Activated T-cell treated with anti-CD3 and anti-CD28 coated beads for 1 hour (primary cell): ENCODE data around the gene C1QTNF8.

Experiments
- DNase-seq: peaks from one replicate; pipeline ENCODE4 v3.0.0-alpha.2; 2020; ENCODE audit warnings: low read depth

C1QTNF8 gene

DNA sequence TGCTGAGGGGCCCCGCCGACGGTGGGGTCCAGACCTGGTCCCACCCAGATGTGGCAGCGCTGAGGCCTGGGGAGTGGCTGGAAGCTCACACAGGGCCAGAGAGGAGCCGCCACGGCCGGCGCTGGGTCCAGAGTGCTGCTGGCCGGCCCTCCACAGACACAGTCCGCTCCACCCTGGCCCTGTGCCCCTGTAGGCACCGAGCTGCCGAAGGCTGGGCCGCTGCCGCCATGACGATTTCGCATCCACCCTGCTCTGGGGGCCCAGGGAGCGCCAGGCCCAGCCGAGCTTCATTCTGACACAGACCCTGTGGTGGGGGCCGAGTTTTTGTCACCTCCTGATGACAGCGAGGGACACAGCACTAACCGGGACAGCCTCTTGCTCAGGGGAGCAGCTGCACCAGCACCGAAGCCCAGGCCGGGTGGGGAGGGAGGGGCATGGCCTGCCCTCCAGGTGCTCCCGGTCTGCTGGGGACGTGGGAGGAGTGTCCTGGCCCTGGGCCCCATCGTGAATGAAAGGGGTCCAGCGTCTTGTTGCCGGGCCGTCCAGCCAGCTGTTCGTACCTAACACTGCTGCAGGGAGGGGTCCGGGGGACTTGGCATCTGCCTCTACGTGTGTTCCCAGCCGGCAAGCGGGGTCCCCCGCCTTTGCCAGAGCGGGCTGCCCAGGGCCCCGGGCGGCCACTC is 50.6 kb downstream of the C1QTNF8 start:
- no peak for DNase-seq

DNA sequence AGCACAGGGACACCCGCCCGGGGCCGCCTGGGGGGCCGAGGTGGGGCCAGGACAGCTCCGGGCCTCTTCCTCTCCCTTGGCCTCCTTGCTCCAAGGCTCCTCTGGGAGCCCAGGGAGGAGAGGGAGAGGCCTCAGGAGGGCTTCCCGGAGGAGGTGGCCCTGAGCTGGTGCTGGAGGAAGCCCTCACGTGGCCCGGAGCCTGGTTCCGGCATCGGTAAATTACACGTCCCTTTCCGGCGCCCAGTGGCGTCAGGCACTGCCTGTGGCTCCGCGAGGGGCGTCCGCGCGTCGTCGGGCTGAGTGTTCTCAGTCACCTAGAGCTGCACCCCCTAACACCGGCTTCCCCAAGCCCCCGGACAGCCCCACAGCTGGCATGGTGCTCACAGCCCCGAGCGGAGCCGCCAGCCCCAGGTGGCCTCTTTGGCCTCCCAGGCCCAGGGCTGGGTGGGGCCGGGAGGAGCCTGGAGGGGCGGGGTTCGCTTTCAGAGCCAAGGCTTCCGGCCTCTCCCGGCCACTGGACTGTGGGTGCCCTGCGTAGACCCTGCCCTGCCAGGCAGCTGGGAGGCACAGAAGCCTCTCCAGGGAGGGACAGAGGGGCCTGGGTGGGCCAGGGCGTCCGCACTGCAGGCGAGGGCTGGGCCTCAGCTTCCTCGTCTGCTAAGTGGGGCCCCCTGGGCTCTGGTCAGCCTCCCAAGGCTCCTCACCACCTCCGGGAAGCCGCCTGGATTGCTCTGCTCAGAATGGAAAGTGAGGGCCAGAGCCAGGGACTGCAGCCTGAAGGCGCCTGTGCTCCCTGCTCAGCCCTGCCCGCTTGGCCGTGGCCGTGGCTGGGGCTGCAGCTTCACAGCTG is 51.4 kb downstream of the C1QTNF8 start:
- no peak for DNase-seq

- no peak for DNase-seq
These were observed 52.1 kb downstream of the C1QTNF8 start for GRCh38 chr16:1043881-1044451.

GRCh38 chr16:1042866-1043265 is 53.2 kb downstream of the C1QTNF8 start:
- DNase-seq: no peak

DNA sequence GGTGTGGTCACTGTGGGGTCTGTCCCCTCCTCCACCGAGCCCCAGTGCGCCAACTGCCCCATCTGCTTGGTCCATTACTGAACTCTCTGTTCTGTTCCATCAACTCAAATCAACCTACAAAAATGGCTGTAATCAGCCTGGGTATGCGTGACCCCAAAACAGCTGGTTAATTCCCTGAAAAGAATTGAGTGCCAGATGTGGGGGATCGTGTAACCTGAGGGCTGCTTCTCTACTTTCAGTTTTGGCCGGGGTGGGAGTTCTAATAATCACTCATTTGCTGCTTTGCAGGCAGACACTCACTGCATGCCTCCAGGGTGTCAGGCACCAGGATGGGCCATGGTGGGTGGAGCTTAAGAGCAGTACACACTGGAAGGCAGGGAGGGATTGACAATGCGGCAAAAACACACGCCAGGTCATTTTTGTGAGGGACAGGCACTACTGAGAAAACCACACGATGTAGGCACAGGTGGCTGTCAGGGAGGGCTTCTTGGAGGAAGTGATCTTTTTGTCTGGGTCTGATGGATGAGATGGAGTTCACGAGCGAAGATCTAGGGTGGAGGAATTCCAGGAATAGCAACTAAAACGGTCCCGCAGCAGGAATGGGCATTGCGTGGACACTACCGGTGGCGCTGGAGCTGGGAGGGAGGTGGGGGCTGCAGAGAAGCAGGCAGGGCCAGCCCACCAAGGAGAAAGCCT is 53.8 kb downstream of the C1QTNF8 start:
- DNase-seq: no peak

DNA sequence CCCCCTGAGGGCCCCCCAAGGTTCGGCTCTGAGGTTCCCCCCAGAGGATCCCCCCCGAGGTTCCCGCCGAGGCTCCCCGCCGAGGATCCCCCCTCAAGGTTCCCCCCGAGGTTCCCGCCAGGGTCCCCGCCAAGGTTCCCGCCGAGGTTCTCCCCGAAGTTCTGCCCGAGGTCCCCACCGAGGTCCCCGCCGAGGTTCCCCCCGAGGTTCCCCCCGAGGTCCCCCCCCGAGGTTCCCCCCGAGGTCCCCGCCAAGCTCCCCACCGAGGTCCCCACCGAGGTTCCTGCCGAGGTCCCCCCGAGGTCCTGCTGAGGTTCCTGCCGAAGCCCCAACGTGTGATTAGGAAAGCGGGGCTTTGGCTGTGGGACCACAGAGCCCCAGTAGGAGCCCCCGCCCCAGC is 55.7 kb downstream of the C1QTNF8 start:
- DNase-seq: no peak

DNA sequence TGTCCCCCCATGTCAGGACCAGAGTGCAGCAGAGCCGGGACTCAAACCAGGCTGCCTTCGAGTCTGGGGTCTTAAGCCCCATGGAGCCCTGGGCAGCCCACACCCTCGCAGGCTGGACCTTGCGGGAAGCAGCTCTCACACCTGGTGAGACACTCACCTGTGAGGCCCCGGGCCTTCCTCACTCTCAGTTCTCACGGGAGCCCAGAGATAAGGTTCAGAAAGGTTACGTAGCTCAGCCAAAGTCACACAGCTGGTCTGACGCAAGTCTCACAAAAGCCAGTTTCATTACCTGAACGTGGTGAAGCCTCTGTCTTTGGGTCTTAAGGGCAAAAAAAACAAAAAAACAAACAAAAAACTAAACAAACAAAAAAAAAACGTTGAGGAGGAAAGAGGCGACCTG is 56.3 kb downstream of the C1QTNF8 start:
- no peak for DNase-seq

GRCh38 chr16:1038932-1039331 is 57.1 kb downstream of the C1QTNF8 start:
- DNase-seq: no peak
